HG02973 (cell line): Measurements from ENCODE around the gene CDKN1A.

Experiments used
- ATAC-seq: cut with Tn5 transposase; IDR thresholded peaks from one replicate; pipeline ENCODE4 v1.9.1; 2021; ENCODE audit warnings: moderate library complexity; ENCODE audit not compliant: unreplicated experiment

CDKN1A gene

DNA sequence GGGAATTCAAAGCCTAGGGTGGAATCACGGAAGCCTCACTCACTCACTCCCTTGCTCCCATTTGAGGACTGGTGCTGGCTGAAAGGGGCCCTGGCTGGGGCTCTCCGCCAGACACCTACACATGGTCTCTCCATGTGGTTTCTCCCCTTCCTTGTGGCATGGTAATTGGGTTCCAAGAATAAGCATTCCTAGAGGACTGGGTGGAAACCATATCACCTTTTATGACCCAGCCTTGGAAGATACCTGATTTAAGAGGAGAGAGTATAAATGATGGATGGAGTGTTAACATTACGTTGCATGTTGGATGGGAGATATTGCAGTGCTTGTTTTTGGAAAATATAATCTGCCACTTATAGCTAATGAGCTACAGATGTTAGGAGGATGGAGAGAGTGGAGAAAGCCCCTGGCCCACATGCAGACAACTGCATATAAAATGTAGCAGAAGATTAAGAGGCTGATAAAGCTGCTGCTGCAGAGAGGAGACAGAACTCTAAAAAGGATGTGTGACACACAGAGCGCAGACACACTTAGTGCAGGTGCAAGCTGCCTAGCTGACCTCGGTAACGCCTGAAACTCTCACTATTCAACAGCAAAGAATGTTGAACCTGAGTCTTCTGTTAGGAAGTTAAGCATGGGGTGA is 23.3 kb upstream of the CDKN1A start:
- no peak for ATAC-seq

GRCh38 chr6:36656441-36656840 is 22.1 kb upstream of the CDKN1A start:
- ATAC-seq, result no peak

GRCh38 chr6:36657271-36657670 is 21.2 kb upstream of the CDKN1A start:
- ATAC-seq, result no peak

DNA sequence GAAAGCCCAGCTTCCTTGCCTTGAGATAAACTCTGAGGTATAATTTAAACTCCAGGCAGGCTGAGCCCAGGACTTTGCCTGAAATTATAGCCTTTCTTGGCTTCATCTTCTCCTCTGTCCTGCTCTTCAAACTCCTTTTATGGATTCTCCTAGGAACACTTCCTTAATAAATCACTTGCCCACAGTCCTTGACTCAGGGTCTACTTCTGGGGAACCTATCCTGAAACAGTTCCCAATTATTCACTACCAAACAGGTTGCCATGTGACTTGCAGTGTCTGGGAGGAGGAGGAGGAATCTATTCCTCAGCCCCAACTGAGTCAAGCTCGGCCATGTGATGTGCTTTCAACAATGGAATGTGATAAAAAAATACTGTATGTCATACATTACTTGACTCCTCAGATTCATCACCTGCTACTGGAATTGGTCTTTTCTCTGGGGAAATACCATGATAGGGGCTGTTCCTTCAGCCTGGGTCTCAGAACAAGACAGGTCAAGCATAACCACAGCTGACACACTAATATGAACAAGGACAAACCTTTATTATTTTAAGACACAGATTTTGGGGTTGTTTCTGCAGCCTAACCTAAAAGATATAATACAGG is 20.5 kb upstream of the CDKN1A start:
- no peak for ATAC-seq

DNA sequence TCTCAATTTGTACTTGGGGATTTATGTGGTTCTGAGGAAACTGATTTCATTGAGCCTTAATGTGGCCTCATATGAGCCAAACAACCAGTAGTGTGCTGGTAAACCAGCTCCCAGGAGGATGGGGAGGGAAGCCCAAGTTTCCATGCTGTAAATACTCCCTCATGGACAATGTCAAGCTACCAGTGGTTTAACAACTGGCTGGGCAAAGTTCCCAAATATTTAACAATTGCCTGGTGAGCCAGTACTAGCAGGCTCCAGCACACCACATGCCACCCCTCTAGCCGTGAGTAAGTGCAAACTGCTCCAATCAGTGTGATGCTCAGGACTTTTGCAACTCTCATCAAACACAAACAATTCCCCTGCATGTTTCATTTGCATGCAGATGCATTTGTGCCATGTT is 19.2 kb upstream of the CDKN1A start:
- no peak for ATAC-seq

DNA sequence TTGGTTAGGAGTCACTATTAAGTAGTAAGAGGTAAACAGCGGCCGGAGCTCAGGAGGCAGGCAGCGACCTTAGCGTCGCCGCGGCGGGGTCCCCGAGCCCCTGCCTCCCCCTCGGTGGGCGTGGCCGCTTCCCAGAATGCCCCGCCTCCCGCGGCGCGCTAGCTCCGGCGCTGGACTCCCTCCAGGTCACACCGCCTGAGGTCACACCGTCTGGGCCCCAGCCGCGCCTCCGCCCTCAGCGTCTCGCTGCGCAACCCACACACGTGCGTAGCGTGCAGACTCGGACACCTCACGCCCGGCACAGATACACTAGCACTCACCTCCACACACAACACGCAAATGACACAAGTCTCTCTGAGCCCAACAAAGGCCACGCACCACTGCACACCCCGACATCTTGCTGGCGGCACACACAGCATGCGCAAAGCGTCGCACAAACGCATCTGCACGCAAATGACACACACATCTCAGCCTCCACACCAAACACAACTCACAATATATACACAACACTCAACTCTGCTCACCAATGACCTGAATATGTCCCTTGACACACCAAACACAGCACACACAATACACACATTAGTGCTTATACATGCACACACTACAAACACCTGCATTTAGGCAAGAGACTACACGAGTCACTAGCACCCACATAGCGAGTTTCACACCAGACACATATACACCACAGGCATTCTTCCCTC is 17.6 kb upstream of the CDKN1A start:
- ATAC-seq, result no peak

DNA sequence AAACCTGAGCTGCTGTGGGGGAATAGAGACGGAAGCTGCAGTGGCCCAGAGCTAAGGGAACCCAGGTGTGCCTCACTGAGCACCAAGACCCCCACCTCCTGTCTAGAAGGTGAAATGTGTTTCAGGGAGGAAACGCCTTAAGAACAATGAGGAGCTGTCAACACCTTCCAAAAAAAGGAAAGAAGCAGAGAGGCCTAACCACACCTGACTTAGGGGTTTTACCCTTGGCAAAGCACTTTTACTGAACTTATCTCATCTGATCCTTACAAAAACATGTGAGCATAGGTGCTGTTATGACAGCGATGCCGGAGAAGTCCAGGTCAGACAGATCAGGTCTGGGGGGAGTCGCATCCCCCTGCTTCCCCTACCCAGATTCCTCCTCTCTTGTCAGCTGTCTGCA is 16.1 kb upstream of the CDKN1A start:
- no peak for ATAC-seq

DNA sequence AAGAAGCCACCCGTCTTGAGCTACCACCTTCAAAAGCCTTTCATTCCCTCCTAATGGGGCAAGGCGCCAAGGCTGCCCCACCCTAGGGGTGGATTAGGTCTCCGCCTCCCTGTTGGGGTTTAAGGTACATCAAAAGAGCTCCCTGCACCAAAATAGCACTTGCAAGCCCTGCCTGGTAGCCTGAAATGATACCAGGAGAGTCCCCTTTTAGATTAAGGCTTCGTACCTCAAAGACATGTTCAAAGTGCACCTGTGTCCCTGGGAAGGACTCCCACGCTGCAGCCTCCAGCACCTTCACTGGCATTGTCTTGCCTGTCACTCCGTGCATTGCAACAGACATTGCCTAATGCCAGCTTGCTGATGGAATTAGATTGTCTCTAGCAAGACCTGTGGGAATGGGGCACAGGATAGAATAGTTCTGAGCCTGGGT is 15.7 kb upstream of the CDKN1A start:
- no peak for ATAC-seq

DNA sequence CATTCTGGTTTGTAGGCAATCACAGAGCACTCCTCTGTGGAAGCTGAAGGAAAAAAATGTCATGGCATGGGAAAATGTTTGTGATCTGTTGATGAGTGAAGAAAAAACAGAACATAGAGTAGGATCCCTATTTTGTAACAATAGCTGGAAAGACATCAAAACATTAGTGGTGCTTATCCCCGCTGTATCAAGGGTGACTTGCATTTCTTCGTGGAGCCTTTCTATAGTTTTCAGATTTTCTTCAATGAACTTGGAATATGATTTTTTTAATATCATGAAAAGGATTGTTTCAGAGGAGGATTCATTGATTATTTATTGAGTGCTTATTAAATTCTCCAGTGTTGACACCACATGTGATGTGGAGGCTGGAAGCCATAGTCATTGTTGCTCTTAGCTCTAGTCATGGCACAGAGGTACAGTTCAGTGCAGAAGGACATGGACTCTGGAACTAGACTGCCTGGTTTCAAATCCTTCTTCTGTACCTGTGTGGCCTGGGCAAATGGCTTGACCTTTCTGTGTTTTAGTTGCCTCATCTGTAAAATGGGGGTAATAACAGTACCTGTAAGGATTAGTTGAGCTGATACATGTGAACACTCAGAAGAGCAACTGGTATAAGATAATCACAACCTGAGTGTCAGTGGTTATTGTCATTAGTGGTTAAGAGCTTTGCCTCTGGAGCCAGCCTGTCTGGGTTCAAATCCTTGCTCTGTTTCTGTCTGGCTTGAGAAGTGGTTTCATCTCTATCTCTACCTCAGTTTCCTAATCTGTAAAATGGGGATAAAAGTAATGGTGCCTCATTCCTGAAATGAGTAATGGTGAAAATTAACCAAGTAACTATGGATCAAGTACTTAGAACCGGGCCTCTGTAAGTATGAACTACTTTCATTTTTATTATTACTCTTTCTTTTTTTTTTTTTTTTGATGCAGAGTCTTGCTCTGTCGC is 14.7 kb upstream of the CDKN1A start:
- no peak for ATAC-seq

GRCh38 chr6:36665180-36665579 is 13.3 kb upstream of the CDKN1A start:
- no peak for ATAC-seq

DNA sequence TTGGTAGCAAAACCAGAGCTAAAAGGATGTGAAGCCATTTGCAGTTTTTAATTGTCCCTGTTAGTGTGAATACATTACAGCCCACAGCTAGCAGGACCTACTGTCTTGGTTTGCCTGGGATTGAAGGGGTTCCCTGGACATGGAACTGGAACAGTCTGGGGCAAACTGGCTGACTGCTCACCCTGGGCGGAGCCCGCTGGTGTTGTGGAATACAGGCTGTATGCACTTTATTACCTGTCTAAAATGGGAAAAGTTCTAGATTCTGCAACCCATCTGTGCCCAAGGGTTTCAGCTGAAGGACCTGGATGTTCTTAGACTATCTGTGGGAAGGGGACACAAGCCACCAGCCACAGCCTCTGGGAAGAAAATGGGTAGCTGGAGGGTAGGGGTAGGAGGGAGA is 12.2 kb upstream of the CDKN1A start:
- ATAC-seq, result no peak

DNA sequence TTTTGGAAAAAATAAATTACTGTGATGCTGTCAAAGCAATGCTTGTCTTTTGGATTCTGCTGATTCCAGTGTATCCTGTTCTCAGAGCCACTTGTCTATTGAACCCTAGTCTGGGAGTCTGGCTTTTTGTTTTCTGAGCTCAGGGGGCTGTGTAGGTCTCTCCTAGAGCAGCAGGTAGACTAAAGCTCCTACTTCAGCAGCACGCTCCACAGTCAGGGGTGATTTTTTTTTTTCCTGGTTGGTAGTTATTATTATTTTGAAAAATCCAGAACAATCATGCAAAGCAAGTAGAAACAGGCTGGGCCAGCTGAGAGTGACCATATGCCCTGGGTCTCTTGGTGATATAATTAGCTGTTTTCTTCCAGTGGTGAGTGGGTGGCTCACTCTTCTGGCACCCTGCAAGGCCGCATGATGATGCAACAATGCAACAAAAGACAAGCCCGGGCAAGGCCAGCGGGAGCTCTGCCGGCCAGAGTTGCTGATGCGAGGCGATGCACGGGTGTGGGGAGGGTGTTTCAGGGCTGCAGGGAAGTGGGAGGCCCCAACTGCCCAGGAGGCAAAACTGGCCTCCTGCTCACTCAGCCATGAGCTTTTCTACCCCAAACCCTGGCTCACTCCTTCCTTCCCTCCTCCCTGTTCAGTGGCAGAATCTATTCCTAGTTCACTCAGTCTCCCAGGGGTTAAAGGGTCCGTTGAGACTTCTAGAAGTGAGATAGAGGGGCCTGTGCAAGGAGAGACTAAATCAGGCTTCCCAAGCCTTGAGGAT is 11.5 kb upstream of the CDKN1A start:
- peak; percentile 65 for ATAC-seq

DNA sequence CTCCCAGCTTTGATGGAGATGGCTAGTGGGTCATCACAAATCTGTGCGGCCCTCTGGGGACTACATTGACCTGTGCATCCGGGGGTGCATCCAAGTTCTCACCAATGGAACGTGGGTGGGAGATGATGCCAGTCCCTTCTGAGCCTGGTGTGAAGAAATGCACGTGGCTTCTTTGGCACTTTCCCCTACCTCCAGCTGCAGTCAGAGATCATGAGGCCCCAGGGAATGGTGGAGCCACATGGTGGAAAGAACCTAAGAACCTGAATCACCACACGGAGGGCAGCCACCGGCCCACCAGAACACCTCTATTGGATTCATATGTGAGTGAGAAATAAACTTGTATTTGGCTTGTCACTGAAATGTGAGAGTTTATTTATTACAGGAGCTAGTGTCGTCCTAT is 9.9 kb upstream of the CDKN1A start:
- no peak for ATAC-seq

- ATAC-seq, result no peak
Observed at GRCh38 chr6:36669002-36669401, 9.5 kb upstream of the CDKN1A start.

- ATAC-seq, result no peak
Observed at GRCh38 chr6:36670271-36670670, 8.2 kb upstream of the CDKN1A start.

DNA sequence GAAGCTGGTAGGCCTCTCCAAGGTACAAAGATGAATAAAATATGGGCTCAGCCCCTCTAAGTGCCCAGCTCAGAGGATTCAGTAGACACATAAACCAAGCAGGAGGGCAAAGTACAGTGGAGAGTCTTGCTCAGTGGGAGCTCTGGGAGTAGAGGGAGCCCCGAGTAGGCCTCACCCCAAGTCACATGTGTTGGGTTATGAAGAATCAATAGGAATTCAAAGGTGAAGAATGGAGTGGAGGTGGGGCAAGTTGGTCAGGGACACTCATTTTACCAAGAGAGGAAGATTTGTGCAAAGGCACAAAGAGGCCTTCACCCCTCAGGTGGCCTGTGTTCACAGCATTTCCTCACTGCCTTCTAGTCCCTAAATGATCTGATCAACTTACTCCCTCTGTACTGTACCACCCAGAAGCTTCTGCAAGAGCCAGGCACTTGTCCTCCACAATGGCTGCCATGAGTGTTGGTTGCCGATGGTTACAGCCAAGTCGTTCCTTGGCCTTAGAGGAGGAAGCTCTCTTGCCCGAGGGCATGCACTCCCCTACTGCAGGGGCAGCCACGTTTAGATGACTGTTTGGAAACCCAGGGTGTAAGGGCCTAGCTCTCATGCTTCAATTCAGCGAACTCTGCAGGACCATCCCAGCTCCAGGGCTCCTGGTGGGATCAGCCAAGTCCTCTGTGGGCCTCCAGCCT is 6.7 kb upstream of the CDKN1A start:
- no peak for ATAC-seq

DNA sequence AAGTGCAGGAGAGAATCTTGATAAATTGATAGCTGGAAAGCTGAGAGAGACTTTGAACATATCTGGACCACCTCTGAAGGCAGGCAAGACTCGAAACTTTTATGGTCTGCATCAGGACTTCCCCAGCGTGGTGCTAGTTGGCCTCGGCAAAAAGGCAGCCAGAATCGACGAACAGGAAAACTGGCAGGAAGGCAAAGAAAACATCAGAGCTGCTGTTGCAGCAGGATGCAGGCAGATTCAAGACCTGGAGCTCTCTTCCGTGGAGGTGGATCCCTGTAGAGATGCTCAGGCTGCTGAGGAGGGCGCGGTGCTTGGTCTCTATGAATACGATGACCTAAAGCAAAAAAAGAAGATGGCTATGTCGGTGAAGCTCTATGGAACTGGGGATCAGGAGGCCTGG is 4.6 kb upstream of the CDKN1A start:
- no peak for ATAC-seq

DNA sequence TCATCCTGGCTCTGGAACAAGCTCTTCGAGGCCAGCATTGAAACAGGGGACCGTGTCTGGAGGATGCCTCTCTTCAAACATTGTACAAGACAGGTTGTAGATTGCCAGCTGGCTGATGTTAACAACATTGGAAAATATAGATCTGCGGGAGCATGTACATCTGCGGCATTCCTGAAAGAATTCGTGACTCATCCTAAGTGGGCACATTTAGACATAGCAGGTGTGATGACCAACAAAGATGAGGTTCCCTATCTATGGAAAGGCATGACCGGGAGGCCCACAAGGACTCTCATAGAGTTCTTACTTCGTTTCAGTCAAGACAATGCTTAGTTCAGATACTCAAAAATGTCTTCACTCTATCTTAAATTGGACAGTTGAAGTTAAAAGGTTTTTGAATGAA is 3.6 kb upstream of the CDKN1A start:
- no peak for ATAC-seq

DNA sequence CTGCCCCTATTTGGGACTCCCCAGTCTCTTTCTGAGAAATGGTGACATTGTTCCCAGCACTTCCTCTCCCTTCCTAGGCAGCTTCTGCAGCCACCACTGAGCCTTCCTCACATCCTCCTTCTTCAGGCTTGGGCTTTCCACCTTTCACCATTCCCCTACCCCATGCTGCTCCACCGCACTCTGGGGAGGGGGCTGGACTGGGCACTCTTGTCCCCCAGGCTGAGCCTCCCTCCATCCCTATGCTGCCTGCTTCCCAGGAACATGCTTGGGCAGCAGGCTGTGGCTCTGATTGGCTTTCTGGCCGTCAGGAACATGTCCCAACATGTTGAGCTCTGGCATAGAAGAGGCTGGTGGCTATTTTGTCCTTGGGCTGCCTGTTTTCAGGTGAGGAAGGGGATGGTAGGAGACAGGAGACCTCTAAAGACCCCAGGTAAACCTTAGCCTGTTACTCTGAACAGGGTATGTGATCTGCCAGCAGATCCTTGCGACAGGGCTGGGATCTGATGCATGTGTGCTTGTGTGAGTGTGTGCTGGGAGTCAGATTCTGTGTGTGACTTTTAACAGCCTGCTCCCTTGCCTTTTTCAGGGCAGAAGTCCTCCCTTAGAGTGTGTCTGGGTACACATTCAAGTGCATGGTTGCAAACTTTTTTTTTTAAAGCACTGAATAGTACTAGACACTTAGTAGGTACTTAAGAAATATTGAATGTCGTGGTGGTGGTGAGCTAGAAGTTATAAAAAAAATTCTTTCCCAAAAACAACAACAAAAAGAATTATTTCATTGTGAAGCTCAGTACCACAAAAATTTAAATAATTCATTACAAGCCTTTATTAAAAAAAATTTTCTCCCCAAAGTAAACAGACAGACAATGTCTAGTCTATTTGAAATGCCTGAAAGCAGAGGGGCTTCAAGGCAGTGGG is 2.1 kb upstream of the CDKN1A start:
- ATAC-seq, result no peak
